GM10266 (cell line): ENCODE data around the gene CNTNAP5.

Experiments
- DNase-seq: peaks from one replicate; pipeline ENCODE4 v3.0.0; 2012; ENCODE audit errors: extremely low spot score
- CTCF ChIP-seq: IDR thresholded peaks from 2 replicates; pipeline ENCODE4 v1.5.1; 2012; ENCODE audit warnings: mild to moderate bottlenecking, low read depth; ENCODE audit not compliant: control insufficient read depth, insufficient read depth; ENCODE audit errors: missing control alignments

The CNTNAP5 gene

GRCh38 chr2:124289615-124290014, 264.5 kb downstream of the CNTNAP5 start:
- TF ChIP-seq CTCF: no peak
- DNase-seq: no peak

- no peak for TF ChIP-seq CTCF
- no peak for DNase-seq
Observed at GRCh38 chr2:124296470-124296869, 271.4 kb downstream of the CNTNAP5 start.

GRCh38 chr2:124301915-124302314, 276.8 kb downstream of the CNTNAP5 start:
- DNase-seq: no peak
- no peak for TF ChIP-seq CTCF

GRCh38 chr2:124308319-124309062, 283.4 kb downstream of the CNTNAP5 start:
- DNase-seq: no peak
- TF ChIP-seq CTCF: no peak

GRCh38 chr2:124309563-124310138, 284.6 kb downstream of the CNTNAP5 start:
- no peak for DNase-seq
- no peak for TF ChIP-seq CTCF

- DNase-seq: no peak
- TF ChIP-seq CTCF: no peak
Observed at GRCh38 chr2:124310671-124311070, 285.6 kb downstream of the CNTNAP5 start.

- DNase-seq: no peak
- no peak for TF ChIP-seq CTCF
Observed at GRCh38 chr2:124314084-124314483, 289.0 kb downstream of the CNTNAP5 start.
